Measurements from ENCODE around the gene SNRPN. TPM values are rescaled to one million over a fixed set of nuclear protein-coding genes. Genes with fewer than 3 reads are reported as not detected.
A peak's percentile ranks its signal among the peaks of the same experiment; 100 is the strongest.

Gene SNRPN
- total and polyA plus RNA-seq, 2 of the 4 experiments (the other 2 are of a cell fraction) = 123 to 185 TPM

GRCh38 chr15:24956111-24956838, 1.5 kb downstream of the SNRPN start:
- in situ Hi-C loops (cut with MboI; ENCODE audit: low sequenced_read_pairs) (no loop called here), dilution Hi-C loops (cut with HindIII; ENCODE audit: low sequenced_read_pairs, unreplicated experiment) (no loop called here), intact Hi-C loops (cut with micrococcal nuclease) (loop anchor here (2.0 kb wide), 1 partner anchor 99 kb away; no protein-coding TSS in a partner anchor)
- Histone ChIP-seq H3K4ac (ENCODE audit: low read depth, low read length) (peak overlapping the region; percentile 95), H2BK15ac (ENCODE audit: low read depth, low read length) (no peak overlapping the region), H3K9ac (ENCODE audit: low read depth, low read length) (peak overlapping the region; percentile 98), H2AFZ (replicated peaks; ENCODE audit: low read length, poor library complexity) (peak overlapping the region; percentile 95), H4K8ac (ENCODE audit: low read depth in 2 of 2, low read length in 2 of 2) (peak overlapping the region; percentile 87 to 94), H2BK20ac (ENCODE audit: low read depth, low read length) (no peak overlapping the region), H2AK9ac (replicated peaks; ENCODE audit: low read depth, low read length, poor library complexity) (peak overlapping the region; percentile 98), H3K27ac (ENCODE audit: insufficient read depth, low read length) (peak overlapping the region; percentile 96), H2AK5ac (ENCODE audit: low read depth, low read length) (peak overlapping the region; percentile 97), H3K56ac (ENCODE audit: extremely low read depth, insufficient read depth, low read length) (peak overlapping the region; percentile 94), H2BK120ac (ENCODE audit: low read depth, low read length) (peak overlapping the region; percentile 36), H4K5ac (ENCODE audit: low read depth, low read length) (peak overlapping the region; percentile 96), H3K9me1 (ENCODE audit: insufficient read depth, low read length) (no peaks in the 10 kb centered on the region), H4K91ac (ENCODE audit: insufficient read depth, low read depth, low read length) (peak overlapping the region; percentile 79), H3K14ac (replicated peaks; ENCODE audit: low read depth, low read length) (peak overlapping the region; percentile 94), H3K23ac (ENCODE audit: low read depth, low read length) (peak overlapping the region; percentile 98), H3K79me1 (ENCODE audit: low read depth in 1 of 2, low read length in 2 of 2) (peaks cover 0 to 23% of the 10 kb centered on the region in 2 experiments; a peak in 2 of 4 replicates), H3K4me3 (ENCODE audit: insufficient read depth, low read depth, low read length) (peak overlapping the region; percentile 95), H3K27me3 (ENCODE audit: control insufficient read depth, insufficient read depth, low read length) (no peaks in the 10 kb centered on the region), H3K18ac (ENCODE audit: low read depth, low read length) (peak overlapping the region; percentile 94), H3K36me3 (ENCODE audit: control insufficient read depth, insufficient read depth, low read length) (no peaks in the 10 kb centered on the region; the same call in 1 of the 2 replicates), H3K4me2 (ENCODE audit: low read depth, low read length) (peak overlapping the region; percentile 86), H3K4me1 (ENCODE audit: control insufficient read depth, insufficient read depth, low read length) (0 out of 2 replicates have a peak, but pooled peaks cover 1% of the 10 kb centered on the region), H4K20me1 (ENCODE audit: insufficient read depth, low read length) (peaks cover 21% of the 10 kb centered on the region), H3K9me3 (ENCODE audit: control insufficient read depth, insufficient read depth, low read length) (0 out of 2 replicates have a peak, but pooled peaks cover 2% of the 10 kb centered on the region), H2BK5ac (ENCODE audit: low read depth, low read length, poor library complexity, severe bottlenecking) (peak overlapping the region; percentile 92)
- 0 out of 2 replicates have a peak, but pooled peaks have one; percentile 3 for TF ChIP-seq MXI1 (IDR thresholded peaks at IDR 0.05; ENCODE audit: borderline replicate concordance, low read depth, low read length)
- TF ChIP-seq CEBPB (IDR thresholded peaks at IDR 0.05; ENCODE audit: low read depth, low read length) = peak; percentile 96
- TF ChIP-seq CTCF (conservative IDR thresholded peaks at IDR 0.05; ENCODE audit: low read depth, low read length) = no peak
- ATAC-seq (ENCODE audit: low read depth) (peak; percentile 81), DNase-seq (peak; percentile 74)
- ChIA-PET CTCF (no interaction called here), POLR2A (ENCODE audit: unreplicated experiment) (no interaction called here)
- WGBS, 2 experiments (ENCODE audit: extremely low coverage in 2 of 2, insufficient read length in 1 of 2) = 48% methylated on average over 4 of the region's 28 CpGs; no CpG with 5 or more reads in 1 of the 2 experiments
- no TSS peak for BruUV-seq (replicated peaks)
